Fibroblast of lung (primary cell): ENCODE results near the gene SH3GL1.

ENCODE experiments used
- CTCF ChIP-seq, 2 donors: IDR thresholded peaks in 1 of 2; conservative IDR thresholded peaks in 1 of 2; 1 replicate in 1 of 2; 2 replicates in 1 of 2; pipeline ENCODE4 v1.5.1; 2011 to 2012; ENCODE audit warnings: low read length in 2 of 2, control low read depth in 1 of 2, inconsistent platforms in 1 of 2, low read depth in 1 of 2, mild to moderate bottlenecking in 1 of 2
- EZH2 ChIP-seq: IDR thresholded peaks from 2 replicates; pipeline ENCODE4 v1.5.1; 2012; ENCODE audit warnings: low read length, control low read depth, mild to moderate bottlenecking; ENCODE audit errors: missing control alignments

- no peak for TF ChIP-seq CTCF (conservative IDR thresholded peaks at IDR 0.05 in 1 of 2, IDR thresholded peaks at IDR 0.05 in 1 of 2; ENCODE audit: low read depth in 1 of 2, low read length in 2 of 2)
- TF ChIP-seq EZH2 = no peak
Observed at GRCh38 chr19:4326837-4327251, 73.5 kb downstream of the SH3GL1 start.
